Neural progenitor cell (in vitro differentiated cells): ENCODE measurements around the gene GLB1L2.

Experiments
- CTCF ChIP-seq: fragments of 200-600 bp; sonication (generic); IDR thresholded peaks from 2 replicates; pipeline ENCODE4 v1.5.1; 2017; ENCODE audit warnings: antibody characterized with exemption, mild to moderate bottlenecking
- EZH2phosphoT487 ChIP-seq: fragments of 200-600 bp; sonication (generic); IDR thresholded peaks from 2 replicates; pipeline ENCODE4 v1.6.1; 2017; ENCODE audit warnings: antibody characterized with exemption

- no peak for TF ChIP-seq CTCF
- TF ChIP-seq EZH2phosphoT487: no peak
Observed at GRCh38 chr11:134342572-134343340, 11.0 kb downstream of the GLB1L2 start.
